HepG2 (cell line): ENCODE data around the gene OSGIN1. TPM values are rescaled to one million over a fixed set of nuclear protein-coding genes. Genes with fewer than 3 reads are reported as not detected.
A peak's percentile ranks its signal among the peaks of the same experiment; 100 is the strongest.

Experiments
- ATAC-seq: fragments of 200-7000 bp; cut with Tn5 transposase; 3 replicates; pipeline ENCODE4 v1.9.1; 2020; ENCODE audit warnings: mild to moderate bottlenecking, moderate library complexity
- BruUV-seq: library from RNA; stranded (reverse); fragments of 400-500 nt; replicated peaks from 2 replicates; lab custom pipeline; 2021; lab: Mats Ljungman, UMichigan
- CTCF ChIA-PET: fragments of 300-600 bp; formaldehyde crosslinking; extraction: SDS; loops from one replicate; lab custom pipeline; 2021; ENCODE audit warnings: low total read pairs, inconsistent platforms, low intra/inter-chr PET ratio; lab: Yijun Ruan, JAX
- POLR2A ChIA-PET: fragments of 350-600 bp; sonication (Branson Sonifier 250); formaldehyde crosslinking; loops from one replicate; lab custom pipeline; 2020; ENCODE audit warnings: antibody characterized with exemption, inconsistent platforms; lab: Yijun Ruan, JAX
- DNase-seq: peaks from one replicate; pipeline ENCODE4 v3.0.0-alpha.2; 2015; ENCODE audit warnings: low spot score
- FAIRE-seq: peaks from 3 replicates; lab custom pipeline; 2011; peaks lifted over from hg19 to GRCh38; lab: Jason Lieb, UNC
- H2AFZ ChIP-seq: one replicate; pipeline ENCODE4 v1.6.1; 2011; ENCODE audit warnings: low read length, inconsistent platforms
- H3K27ac ChIP-seq: fragments of 300-600 bp; 3 replicates; pipeline ENCODE4 v1.8.0; 2011; ENCODE audit warnings: mixed run types, mild to moderate bottlenecking, mixed read lengths, low read length, inconsistent platforms; ENCODE audit not compliant: insufficient read depth; ENCODE audit errors: extremely low read length
- H3K27me3 ChIP-seq, 2 experiments: fragments of 200-600 bp in 1 of 2; 2 replicates in 1 of 2; 3 replicates in 1 of 2; pipeline versions ENCODE4 v1.6.0 to v1.8.0; 2011; ENCODE audit warnings: low read length in 2 of 2, mild to moderate bottlenecking in 2 of 2, moderate library complexity in 2 of 2, inconsistent platforms in 1 of 2; ENCODE audit not compliant: insufficient read depth in 2 of 2, control insufficient read depth in 1 of 2
- H3K36me3 ChIP-seq, 2 experiments: fragments of 200-600 bp in 1 of 2; replicated peaks in 1 of 2; 2 replicates in 1 of 2; 3 replicates in 1 of 2; pipeline versions ENCODE4 v1.5.1 to v1.8.0; 2011; ENCODE audit warnings: low read length in 2 of 2, inconsistent platforms in 1 of 2; ENCODE audit not compliant: insufficient read depth in 2 of 2, control insufficient read depth in 1 of 2
- H3K4me1 ChIP-seq: 2 replicates; pipeline ENCODE4 v1.5.1; 2012; ENCODE audit warnings: low read length, inconsistent platforms; ENCODE audit not compliant: insufficient read depth
- H3K4me2 ChIP-seq: 2 replicates; pipeline ENCODE4 v1.6.0; 2011; ENCODE audit warnings: low read depth, low read length, inconsistent platforms
- H3K4me3 ChIP-seq, 3 experiments: fragments of 200-600 bp in 1 of 3; sonication (generic), shearing (Covaris generic) in 1 of 3; replicated peaks in 1 of 3; 2 replicates each; pipeline ENCODE4 v1.5.1; 2011 to 2016; ENCODE audit warnings: low read length in 3 of 3, inconsistent platforms in 2 of 3, low read depth in 2 of 3, mild to moderate bottlenecking in 2 of 3, control low read depth in 1 of 3, mixed read lengths in 1 of 3; ENCODE audit not compliant: insufficient read depth in 1 of 3
- H3K79me2 ChIP-seq: one replicate; pipeline ENCODE4 v1.6.1; 2011; ENCODE audit warnings: low read length, inconsistent platforms; ENCODE audit not compliant: insufficient read depth
- H3K9ac ChIP-seq: 2 replicates; pipeline ENCODE4 v1.6.0; 2011; ENCODE audit warnings: mild to moderate bottlenecking, low read depth, low read length, inconsistent platforms; ENCODE audit not compliant: insufficient read depth
- H3K9me3 ChIP-seq: 2 replicates; pipeline ENCODE4 v1.5.1; 2012; ENCODE audit warnings: mild to moderate bottlenecking, low read length
- H4K20me1 ChIP-seq: 2 replicates; pipeline ENCODE4 v1.6.0; 2011; ENCODE audit warnings: inconsistent platforms, mild to moderate bottlenecking, low read length, moderate library complexity; ENCODE audit not compliant: insufficient read depth
- ASH2L ChIP-seq: fragments of 300-600, 200-600 bp; sonication (generic); IDR thresholded peaks from 2 replicates; pipeline ENCODE4 v1.7.0; 2017; ENCODE audit warnings: low read depth, mild to moderate bottlenecking, moderate library complexity, mixed read lengths, low read length; ENCODE audit not compliant: insufficient read length
- CEBPB ChIP-seq: IDR thresholded peaks from 2 replicates; pipeline ENCODE4 v1.6.1; 2011; ENCODE audit warnings: low read depth, low read length, improper control_type of control experiment, borderline replicate concordance
- HOXA3 ChIP-seq: sonication (generic); formaldehyde crosslinking; IDR thresholded peaks from 2 replicates; pipeline ENCODE4 v1.5.0; 2020; ENCODE audit warnings: missing genetic modification reagents
- SAFB2 ChIP-seq: sonication (generic); formaldehyde crosslinking; IDR thresholded peaks from 2 replicates; pipeline ENCODE4 v1.5.1; 2020; ENCODE audit warnings: missing genetic modification reagents, low read depth, mild to moderate bottlenecking, borderline replicate concordance
- ZNF260 ChIP-seq: sonication (generic); formaldehyde crosslinking; IDR thresholded peaks from 2 replicates; pipeline ENCODE4 v1.4.0; 2020; ENCODE audit warnings: missing genetic modification reagents, low read depth, mild to moderate bottlenecking, borderline replicate concordance
- ZNF446 ChIP-seq: sonication (generic); formaldehyde crosslinking; IDR thresholded peaks from 2 replicates; pipeline ENCODE4 v1.5.0; 2020; ENCODE audit warnings: mild to moderate bottlenecking, missing genetic modification reagents
- ZNF761 ChIP-seq: sonication (generic); formaldehyde crosslinking; conservative IDR thresholded peaks from 2 replicates; pipeline ENCODE4 v1.4.0; 2020; ENCODE audit warnings: mild to moderate bottlenecking, missing genetic modification reagents
- ZNF782 ChIP-seq: sonication (generic); formaldehyde crosslinking; IDR thresholded peaks from 2 replicates; pipeline ENCODE4 v1.4.0; 2020; ENCODE audit warnings: missing genetic modification reagents, mild to moderate bottlenecking, borderline replicate concordance
- WGBS: methylation state at CpG from one replicate; pipeline ENCODE4 v1.1.6; 2017; ENCODE audit warnings: low lambda C conversion rate; 5-methylcytosine and 5-hydroxymethylcytosine counted together
- in situ Hi-C: cut with HindIII; loops from 2 replicates; pipeline ENCODE4 v1.10.0; 2017; ENCODE audit warnings: low pct_unique_long_range_greater_than_20kb; ENCODE audit not compliant: extremely low pct_ligation_motif_present
- intact Hi-C: fragments of 100-400 bp; cut with micrococcal nuclease; formaldehyde crosslinking; loops from one replicate; pipeline ENCODE4 v1.10.0; 2022; ENCODE audit not compliant: unreplicated experiment
- polyA plus RNA-seq, 8 experiments: library from polyadenylated mRNA; depleted of rRNA in 3 of 8; stranded (reverse) in 7 of 8; unstranded in 1 of 8; fragments of >200 nt; fragmentation: Illumina TruSeq in 4 of 8; extraction: Trizol in 4 of 8; gene quantifications; 2 replicates each; pipeline versions ENCODE4 v1.2.1 to v1.2.3, GENCODE V29; 2011 to 2016; ENCODE audit warnings: low read depth in 4 of 8, missing spikeins in 1 of 8, mixed read lengths in 1 of 8; ENCODE audit not compliant: insufficient read depth in 1 of 8
- total RNA-seq, 5 experiments: library from RNA; depleted of rRNA; stranded (reverse); fragments of >200 nt; fragmentation: Illumina TruSeq; extraction: Trizol; gene quantifications; 2 replicates each; pipeline ENCODE4 v1.2.3, GENCODE V29; 2016; ENCODE audit warnings: low read depth in 1 of 5
- TF ChIP-seq, protein P1 (sequence below): sonication (generic); formaldehyde crosslinking; IDR thresholded peaks from 2 replicates; pipeline ENCODE4 v1.4.0; 2020; ENCODE audit warnings: missing genetic modification reagents, mild to moderate bottlenecking, borderline replicate concordance
- TF ChIP-seq, protein P2 (sequence below): sonication (generic); formaldehyde crosslinking; IDR thresholded peaks from 2 replicates; pipeline ENCODE4 v1.4.0; 2020; ENCODE audit warnings: missing genetic modification reagents, borderline replicate concordance

OSGIN1 gene
- total and polyA plus RNA-seq, 2 of the 13 experiments (the other 11 are each of a cell fraction or from before 2014, with no cell fraction given): 20.5 to 27.1 TPM

DNA sequence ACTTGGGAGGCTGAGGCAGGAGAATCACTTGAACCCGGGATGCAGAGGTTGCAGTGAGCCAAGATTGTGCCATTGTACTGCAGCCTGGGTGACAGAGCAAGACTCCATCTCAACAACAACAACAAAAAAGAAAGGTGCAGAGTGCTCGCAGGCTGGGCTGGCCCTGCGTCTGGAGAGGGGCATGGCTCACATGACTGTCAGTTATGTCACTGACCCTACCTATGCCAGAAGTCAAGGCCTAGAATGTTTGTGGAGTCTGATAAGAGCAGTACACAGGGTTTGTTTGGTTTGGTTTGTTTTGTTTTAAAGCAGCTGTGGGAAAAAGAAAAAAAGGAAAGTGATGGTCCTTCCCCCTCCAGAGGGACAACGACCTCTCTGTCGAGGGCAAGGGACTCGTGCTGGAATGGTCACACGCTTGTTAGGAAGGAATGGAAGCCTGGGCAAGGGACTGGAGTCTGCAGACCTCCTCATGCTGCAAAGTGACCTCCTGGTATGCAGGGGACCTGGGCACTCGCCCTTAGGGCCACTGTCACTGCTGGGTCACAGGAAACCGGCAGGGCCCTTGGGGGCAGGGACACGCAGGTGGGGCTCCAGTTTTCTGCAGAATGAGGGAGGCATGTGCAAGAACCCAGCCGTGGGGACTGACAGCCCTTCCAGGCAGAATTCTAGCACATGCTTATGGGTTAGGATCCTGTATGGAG lies 10.1 kb upstream of the OSGIN1 start (continued):
- no peak; the same call in 1 of the 2 replicates for TF ChIP-seq ZNF761 (CRISPR knock-in tag)
- no peak for TF ChIP-seq ZNF260
- TF ChIP-seq SAFB2: no peak

DNA sequence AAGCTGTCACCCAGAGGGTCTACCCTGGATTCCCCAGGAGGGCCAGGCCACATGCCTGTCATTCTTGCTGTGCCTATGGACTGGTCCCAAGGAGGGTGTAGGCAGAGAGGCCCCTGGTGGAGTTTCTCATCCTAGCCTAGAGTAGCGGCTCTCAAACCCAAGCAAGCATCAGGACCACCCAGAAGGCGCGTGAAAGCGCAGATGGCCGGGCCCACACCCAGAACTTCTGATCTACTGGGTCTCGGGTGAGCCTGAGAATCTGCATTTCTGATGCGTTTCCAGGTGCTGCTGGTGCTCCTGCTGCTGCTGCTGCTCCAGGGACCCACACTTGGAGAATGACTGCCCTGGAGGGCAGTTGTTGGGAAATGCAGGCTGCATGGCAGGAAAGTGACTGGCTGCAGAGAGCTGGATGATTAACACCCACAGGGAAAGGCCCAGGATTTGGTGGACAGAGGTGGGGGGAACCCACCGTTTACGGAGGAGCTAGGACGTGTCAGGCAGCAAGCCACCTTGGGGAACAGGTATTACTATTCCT lies 9.5 kb upstream of the OSGIN1 start:
- 36% methylated on average over 10 of the region's 10 CpGs for WGBS
- in situ Hi-C loops: no loop called here
- FAIRE-seq (no peak), ATAC-seq (peak; percentile 29), DNase-seq (no peak)
- ChIA-PET POLR2A (interaction anchor here (0.7 to 4.3 kb wide), 8 partner anchors 9 to 135 kb away, joined by 3 to 58 read pairs (median 4); partner anchors contain the start of genes HSBP1, MLYCD and OSGIN1), CTCF (no interaction called here)
- Histone ChIP-seq H3K4me2 (peak overlapping the region; percentile 74), H3K9me3 (no peaks in the 10 kb centered on the region), H3K4me1 (peaks cover 100% of the 10 kb centered on the region), H3K4me3 (peak overlapping the region; percentile 9 to 57 (median 11); a peak in 5 of 6 replicates), H3K79me2 (no peaks in the 10 kb centered on the region), H3K36me3 (no peaks in the 10 kb centered on the region), H4K20me1 (no peaks in the 10 kb centered on the region), H2AFZ (no peak overlapping the region), H3K9ac (peak overlapping the region; percentile 9; the same call in 1 of the 2 replicates), H3K27me3 (peaks cover 4 to 21% of the 10 kb centered on the region in 2 experiments; a peak in 2 of 5 replicates), H3K27ac (peak overlapping the region; percentile 43)
- no TSS peak for BruUV-seq
- intact Hi-C loops: loop anchor here (1.0 to 2.0 kb wide), 2 partner anchors 10 to 15 kb away; partner anchors contain the start of gene OSGIN1
- TF ChIP-seq ZNF446: no peak
- no peak for TF ChIP-seq SAFB2
- TF ChIP-seq, protein P1, sequence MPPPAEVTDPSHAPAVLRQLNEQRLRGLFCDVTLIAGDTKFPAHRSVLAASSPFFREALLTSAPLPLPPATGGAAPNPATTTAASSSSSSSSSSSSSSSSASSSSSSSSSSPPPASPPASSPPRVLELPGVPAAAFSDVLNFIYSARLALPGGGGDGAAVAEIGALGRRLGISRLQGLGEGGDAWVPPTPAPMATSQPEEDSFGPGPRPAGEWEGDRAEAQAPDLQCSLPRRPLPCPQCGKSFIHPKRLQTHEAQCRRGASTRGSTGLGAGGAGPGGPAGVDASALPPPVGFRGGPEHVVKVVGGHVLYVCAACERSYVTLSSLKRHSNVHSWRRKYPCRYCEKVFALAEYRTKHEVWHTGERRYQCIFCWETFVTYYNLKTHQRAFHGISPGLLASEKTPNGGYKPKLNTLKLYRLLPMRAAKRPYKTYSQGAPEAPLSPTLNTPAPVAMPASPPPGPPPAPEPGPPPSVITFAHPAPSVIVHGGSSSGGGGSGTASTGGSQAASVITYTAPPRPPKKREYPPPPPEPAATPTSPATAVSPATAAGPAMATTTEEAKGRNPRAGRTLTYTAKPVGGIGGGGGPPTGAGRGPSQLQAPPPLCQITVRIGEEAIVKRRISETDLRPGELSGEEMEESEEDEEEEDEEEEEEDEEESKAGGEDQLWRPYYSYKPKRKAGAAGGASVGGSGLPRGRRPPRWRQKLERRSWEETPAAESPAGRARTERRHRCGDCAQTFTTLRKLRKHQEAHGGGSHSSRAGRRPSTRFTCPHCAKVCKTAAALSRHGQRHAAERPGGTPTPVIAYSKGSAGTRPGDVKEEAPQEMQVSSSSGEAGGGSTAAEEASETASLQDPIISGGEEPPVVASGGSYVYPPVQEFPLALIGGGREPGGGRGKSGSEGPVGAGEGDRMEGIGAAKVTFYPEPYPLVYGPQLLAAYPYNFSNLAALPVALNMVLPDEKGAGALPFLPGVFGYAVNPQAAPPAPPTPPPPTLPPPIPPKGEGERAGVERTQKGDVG (CRISPR knock-in tag): no peak; the same call in 1 of the 2 replicates
- TF ChIP-seq HOXA3 (CRISPR knock-in tag): no peak
- TF ChIP-seq, protein P2, sequence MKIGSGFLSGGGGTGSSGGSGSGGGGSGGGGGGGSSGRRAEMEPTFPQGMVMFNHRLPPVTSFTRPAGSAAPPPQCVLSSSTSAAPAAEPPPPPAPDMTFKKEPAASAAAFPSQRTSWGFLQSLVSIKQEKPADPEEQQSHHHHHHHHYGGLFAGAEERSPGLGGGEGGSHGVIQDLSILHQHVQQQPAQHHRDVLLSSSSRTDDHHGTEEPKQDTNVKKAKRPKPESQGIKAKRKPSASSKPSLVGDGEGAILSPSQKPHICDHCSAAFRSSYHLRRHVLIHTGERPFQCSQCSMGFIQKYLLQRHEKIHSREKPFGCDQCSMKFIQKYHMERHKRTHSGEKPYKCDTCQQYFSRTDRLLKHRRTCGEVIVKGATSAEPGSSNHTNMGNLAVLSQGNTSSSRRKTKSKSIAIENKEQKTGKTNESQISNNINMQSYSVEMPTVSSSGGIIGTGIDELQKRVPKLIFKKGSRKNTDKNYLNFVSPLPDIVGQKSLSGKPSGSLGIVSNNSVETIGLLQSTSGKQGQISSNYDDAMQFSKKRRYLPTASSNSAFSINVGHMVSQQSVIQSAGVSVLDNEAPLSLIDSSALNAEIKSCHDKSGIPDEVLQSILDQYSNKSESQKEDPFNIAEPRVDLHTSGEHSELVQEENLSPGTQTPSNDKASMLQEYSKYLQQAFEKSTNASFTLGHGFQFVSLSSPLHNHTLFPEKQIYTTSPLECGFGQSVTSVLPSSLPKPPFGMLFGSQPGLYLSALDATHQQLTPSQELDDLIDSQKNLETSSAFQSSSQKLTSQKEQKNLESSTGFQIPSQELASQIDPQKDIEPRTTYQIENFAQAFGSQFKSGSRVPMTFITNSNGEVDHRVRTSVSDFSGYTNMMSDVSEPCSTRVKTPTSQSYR (CRISPR knock-in tag): no peak
- no peak for TF ChIP-seq ASH2L
- no peak for TF ChIP-seq ZNF782 (CRISPR knock-in tag)
- TF ChIP-seq CEBPB: 0 out of 2 replicates have a peak, but pooled peaks have one; percentile 7
